NCI-H1417 treated with DMSO at 0.1 percent for 48 hours (cell line): ENCODE results near the gene VASP.

Experiments used
- DNase-seq: peaks from one replicate; lab custom pipeline; 2025; lab: John Stamatoyannopoulos, UW

VASP gene

DNA sequence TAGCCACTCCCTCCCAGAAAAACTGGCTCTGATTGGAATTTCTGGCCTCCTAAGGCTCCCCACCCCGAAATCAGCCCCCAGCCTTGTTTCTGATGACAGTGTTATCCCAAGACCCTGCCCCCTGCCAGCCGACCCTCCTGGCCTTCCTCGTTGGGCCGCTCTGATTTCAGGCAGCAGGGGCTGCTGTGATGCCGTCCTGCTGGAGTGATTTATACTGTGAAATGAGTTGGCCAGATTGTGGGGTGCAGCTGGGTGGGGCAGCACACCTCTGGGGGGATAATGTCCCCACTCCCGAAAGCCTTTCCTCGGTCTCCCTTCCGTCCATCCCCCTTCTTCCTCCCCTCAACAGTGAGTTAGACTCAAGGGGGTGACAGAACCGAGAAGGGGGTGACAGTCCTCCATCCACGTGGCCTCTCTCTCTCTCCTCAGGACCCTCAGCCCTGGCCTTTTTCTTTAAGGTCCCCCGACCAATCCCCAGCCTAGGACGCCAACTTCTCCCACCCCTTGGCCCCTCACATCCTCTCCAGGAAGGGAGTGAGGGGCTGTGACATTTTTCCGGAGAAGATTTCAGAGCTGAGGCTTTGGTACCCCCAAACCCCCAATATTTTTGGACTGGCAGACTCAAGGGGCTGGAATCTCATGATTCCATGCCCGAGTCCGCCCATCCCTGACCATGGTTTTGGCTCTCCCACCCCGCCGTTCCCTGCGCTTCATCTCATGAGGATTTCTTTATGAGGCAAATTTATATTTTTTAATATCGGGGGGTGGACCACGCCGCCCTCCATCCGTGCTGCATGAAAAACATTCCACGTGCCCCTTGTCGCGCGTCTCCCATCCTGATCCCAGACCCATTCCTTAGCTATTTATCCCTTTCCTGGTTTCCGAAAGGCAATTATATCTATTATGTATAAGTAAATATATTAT is 33.3 kb upstream of the VASP start:
- no peak for DNase-seq

DNA sequence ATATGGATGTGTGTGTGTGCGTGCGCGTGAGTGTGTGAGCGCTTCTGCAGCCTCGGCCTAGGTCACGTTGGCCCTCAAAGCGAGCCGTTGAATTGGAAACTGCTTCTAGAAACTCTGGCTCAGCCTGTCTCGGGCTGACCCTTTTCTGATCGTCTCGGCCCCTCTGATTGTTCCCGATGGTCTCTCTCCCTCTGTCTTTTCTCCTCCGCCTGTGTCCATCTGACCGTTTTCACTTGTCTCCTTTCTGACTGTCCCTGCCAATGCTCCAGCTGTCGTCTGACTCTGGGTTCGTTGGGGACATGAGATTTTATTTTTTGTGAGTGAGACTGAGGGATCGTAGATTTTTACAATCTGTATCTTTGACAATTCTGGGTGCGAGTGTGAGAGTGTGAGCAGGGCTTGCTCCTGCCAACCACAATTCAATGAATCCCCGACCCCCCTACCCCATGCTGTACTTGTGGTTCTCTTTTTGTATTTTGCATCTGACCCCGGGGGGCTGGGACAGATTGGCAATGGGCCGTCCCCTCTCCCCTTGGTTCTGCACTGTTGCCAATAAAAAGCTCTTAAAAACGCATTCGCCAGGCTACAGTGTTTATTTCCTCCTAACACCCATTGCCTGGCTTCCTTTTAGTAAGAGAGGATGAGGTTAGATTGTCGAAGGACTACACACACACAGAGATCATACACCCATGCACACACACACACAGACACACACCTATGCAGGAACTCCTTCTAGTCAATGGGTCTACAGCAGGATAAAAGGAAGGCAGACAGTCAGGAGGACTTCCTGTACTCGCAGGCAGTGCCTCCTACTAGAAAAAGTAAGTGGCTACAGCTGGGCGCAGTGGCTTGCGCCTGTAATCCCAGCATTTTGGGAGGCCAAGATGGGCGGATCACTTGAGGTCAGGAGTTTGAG is 32.4 kb upstream of the VASP start:
- no peak for DNase-seq

DNA sequence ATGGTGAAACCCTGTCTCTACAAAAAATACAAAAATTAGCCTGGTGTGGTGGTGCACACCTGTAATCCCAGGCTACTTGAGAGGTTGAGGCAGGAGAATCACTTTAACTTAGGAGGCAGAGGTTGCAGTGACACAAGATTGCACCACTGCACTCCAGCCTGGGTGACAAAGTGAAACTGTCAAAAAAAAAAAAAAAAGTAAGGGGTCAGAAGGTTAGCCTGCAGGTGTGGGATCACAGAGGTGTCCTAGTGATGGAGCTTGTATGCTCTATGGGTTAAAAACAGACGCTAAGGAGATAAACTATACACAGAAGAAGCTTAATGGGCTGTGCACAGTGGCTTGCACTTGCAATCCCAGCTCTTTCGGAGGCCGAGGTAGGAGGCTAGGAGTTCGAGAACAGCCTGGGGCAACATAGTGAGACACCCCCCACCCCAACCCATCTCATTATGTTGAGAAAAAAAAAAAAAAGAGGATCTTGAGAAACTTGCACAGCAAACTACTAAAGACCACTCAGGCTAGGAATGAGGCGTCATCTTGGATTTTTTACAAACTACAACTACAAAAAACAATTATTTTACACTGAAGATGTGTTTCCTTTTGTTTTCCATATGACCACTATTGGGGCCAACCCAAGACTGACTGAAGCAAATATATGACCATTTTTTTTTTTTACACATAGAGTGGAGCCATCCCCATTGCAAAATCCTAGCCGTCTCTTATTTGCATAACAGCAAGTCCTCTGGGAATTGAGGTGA is 31.6 kb upstream of the VASP start:
- DNase-seq = no peak

DNA sequence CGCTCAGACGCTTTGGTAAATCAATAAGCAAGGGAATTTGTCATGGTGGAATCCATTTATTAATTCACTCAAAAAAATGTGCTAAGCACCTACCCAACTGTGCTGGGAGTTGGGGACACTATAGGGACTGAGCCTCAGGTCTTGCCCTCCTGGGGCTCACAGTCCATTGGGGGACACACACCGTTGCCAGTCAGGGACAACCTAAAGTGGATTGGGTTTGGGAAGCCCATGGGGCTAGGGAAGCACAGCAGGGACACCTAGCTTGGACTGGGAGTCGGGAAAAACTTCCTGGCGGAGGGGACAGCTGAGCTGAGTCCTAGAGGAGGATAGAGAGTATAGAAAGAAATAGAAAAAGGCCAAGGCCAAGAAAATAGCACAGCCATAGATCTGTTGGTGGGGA is 31.0 kb upstream of the VASP start:
- DNase-seq = no peak

DNA sequence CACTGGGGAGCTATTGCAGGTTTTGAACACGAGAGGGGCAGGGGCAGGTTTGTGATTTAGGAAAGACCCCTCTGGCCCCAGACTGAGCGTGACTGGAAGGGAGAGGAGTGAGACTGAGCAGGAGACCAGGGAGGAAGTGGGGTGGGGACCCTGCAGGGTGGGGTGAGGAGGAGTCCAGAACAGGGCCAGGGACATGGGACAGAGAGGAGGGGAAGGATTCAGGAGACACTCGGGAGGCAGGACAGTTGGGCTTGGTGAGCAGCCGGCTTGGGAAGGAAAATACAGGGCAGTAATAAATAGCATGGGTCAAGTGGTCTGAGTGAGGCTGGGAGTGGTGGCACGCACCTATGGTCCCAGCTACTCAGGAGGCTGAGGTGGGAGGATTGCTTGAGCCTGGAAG is 30.1 kb upstream of the VASP start:
- no peak for DNase-seq

DNA sequence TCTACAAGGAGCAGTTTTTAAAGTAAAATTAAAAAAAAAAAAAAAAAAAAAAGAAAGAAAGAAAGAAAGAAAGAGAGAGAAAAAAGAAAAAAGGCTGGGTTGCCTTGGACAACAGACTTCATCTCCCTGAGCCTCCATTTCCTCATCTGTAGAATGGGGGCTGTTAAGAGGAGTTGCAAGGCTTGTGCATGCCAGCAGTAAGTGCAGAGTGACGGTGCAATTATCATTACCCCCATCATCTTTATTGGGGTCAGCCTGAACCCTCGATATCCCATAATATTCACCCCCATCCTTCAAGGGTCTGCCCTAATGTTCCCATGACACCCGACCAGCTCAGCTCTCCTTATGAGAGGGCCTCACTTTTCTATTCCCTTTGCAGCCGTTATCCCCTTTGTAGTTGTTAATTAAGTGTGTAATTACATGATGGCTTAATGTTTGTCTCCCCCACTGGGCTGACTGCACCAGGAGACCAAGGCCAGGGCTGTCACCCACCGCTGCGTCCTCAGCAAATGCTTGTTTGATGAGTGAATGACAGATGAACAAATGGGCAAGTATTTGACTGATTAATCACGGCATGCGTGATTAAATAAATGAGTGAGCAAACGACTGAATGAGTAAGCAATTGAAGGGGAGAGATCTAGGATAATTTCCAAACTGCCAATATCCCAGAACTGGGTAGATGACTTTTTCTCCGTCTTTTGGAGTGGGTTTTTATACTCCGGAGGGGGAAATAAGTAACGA is 29.4 kb upstream of the VASP start:
- DNase-seq = peak; percentile 62

DNA sequence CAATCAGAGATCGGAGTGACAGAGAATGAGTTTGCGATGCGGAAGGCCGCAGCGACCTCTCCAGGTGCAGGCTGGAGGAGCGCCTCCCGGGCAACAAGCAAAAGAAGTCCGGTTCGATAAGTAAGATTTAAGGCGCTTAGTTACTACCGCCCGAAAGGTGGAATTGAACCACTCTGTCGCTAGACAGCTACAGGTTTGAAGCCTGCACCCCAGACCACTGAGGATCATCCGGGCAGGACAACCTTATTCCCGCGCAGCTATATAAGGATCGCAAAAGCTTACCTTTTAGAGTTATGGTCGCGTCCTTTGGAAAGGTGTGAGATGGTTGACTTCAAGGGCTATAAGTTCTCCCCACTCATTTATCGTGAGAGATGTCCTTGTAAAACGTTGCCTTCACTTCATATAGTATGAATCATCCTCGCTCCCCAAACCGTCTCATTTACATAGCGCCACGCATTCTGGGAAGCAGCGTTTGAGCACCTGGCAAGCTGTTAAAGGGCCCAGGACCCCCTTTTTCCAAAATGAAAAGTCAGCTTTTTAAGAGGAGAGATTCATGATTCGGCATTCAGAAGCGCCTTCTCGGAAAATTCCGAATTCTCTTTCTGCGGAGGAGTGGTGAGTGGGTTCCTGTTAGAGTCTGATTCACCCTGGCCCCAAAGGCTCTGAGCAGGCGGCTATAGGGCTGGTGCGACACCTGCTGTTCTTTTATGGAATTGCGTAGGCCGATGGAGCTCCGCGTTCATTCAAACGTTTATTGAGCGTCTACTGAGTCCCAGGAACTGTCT is 28.6 kb upstream of the VASP start:
- peak; percentile 83 for DNase-seq

DNA sequence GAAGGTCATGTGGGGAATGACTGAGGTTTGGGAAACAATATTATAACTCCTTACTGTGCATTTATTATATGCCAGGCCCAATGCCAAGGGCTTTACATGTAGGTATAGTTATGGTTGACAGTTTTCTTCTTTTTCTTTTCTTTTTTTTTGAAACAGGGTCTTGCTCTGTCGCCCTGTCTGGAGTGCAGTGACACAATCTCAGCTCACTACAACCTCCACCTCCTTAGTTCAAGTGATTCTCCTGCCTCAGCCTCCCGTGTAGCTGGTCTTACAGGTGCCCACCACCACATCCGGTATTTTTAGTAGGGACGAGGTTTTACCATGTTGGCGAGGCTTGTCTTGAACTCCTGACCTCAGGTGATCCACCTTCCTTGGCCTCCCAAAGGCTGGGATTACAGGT is 24.2 kb upstream of the VASP start:
- DNase-seq = no peak

DNA sequence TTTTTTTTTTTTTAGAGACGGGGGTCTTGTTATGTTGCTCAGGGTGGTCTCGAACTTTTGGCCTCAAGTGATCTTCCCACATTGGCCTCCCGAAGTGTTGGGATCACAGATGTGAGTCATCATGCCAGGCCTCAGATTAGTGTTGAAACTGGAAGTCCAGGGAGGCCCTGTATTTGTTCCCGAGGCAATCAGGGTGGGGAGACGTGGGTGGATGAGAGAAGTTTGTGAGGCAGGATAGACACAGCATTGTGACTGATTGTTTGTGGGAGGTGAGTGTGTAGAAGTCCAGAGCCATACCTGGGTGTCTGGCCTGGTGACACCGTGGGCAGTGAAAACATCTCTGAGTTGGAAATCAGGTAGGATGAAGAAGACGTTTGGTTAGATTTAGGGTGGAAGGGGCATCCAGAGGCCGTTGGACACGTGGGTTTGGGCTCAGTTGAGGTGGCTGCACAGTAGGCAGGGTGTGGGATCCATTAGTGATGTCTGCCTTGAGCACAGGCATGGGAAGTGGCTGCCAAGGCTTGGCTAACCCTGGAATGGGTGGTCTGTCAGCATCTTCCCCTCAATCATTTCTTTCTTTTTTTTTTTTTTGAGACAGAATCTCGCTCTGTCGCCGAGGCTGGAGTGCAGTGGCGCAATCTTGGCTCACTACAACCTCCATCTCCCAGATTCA is 22.9 kb upstream of the VASP start:
- DNase-seq = no peak

DNA sequence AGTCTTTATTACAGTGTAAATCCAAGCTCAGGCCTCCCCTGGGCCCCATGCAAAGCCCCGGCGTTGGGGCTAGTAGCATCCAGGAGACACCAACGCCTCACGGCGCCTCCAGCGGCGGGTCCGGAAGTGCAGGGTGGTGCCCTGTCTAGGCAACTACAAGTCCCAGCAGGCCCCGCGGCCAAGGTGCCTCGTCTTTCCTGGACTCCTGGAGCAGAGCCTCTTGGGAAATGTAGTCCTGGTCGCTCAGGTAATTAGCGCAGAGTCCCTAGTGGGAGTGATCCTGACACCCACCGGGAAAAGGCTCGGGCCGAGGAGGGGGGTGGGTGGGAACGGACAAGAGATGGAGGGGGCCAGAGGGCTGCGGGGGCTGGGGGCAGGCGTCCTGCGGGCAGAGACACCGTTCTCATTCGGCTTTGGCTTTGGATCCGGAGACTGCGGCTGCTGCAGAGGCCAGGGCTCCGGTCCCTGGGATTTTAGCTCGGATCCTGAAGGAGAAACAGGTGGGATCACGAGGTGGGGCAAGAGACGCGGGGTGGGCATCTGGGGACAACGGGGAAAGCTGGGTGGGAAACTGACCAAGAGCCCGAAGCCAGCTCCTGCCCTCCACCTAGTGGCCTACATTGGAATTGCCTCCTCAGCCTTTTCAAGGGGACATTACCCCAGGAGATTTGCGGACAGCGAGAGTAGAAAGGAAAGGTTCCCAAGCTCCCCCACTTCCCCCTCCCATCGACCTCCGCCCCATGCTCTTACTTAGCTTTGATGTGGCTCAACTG is 21.8 kb upstream of the VASP start:
- peak; percentile 35 for DNase-seq

DNA sequence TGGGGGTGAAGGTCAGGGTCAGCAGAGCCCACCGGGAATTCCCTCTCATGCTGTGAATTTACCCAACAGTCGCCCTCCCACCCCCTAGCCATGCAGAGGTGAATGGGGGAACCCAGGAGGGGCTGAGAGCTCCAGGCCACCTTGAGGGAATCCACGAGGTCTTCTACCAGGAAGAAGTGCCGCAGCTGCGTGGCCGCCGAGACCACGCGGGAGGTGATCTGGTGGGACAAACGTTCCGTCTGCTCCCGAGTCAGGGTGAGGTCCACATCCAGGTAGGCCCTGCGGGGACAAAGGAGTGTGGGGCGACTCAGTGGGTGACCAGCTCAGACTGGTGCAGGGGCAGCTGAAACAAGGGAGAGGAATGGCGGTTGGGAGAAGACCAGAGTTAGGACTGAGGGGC is 18.6 kb upstream of the VASP start:
- DNase-seq = no peak

DNA sequence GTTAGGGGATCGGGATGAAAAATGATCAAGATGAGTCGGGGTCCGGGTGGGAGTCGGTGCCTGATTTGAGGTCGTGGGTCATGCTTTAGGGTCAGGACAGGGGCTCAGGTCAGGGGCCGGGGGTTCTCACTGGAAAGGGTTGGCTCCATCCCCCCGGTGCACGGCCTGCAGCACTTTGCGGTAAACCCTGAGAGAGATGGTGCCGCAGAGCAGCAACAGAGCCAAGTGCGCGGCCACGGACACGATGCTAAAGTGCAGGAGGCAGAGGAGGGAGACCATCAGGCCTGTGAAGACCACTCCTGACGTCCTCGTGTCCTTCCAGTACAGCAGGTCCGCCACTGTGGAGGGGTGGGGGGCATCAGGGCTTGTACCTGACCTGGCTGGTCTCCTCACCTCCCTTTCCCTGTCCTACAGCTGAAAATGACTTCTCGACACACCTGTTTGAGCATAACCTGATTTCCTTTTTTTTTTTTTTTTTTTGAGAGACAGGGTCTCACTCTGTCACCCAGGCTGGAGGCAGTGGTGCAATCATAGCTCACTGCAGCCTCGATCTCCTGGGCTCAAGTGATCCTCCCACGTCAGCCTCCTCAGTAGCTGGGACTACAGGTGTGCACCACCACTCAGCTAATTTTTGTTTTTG is 17.9 kb upstream of the VASP start:
- no peak for DNase-seq

DNA sequence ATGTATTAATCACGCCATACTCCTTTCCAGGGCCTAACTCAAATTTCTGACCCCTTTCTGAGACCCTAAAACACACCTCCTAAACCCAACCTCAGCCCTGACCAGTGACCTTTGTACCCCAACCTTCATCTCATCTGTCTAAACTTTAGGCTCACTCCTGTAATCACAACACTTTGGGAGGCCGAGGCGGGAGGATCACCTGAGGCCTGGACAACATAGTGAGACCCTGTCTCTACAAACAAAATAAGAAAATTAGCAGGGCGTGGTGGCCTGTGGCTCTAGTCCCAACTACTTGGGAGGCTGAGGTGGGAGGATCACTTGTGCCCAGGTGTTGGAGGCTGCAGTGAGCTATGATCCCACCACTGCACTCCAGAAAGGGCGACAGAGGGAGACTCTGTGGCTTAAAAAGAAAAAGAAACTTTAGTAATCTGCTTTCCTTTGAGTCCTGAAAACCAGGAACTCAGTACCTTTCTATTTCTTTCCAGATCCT is 15.1 kb upstream of the VASP start:
- DNase-seq = no peak

DNA sequence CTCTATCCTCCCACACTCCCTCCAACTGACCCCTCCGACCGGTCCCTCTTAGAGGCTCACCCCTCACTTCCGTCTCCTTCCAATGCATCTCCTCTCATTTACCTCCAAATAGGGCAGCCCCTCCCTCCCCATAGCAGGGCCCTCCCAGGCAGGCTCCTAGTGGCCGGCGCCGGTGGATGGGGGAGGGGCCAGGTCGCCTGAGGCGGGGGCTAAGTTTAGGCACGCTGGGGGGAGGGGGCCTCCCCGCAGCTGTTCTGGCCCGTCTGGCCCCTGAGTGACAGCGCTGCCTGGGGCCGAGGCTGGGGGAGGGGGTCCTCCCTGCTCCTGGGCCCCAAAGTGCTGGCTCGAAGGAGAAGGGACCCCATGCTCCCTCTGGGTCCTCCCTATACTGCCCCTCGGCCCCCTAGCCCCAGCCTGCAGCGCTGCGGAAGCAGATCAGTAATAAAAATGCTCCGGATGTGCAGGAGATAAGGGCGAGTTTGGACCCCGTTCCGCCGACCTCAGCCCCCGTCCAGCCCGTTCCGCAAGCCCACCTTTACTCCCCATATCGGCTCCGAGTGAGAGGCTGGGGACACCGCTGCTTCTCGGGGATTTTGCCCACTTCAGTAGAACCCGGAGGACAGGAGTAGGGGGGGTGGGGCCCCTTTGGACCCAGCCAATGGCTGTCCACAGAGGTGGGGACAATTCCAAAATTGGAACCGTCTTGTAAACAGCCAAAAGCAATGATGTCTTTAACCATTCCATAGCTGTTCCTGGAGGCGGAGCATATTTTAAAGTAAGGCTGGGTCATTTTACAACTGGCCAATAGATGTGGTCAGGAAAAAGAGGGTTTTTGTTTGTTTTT is 14.4 kb upstream of the VASP start:
- no peak for DNase-seq

DNA sequence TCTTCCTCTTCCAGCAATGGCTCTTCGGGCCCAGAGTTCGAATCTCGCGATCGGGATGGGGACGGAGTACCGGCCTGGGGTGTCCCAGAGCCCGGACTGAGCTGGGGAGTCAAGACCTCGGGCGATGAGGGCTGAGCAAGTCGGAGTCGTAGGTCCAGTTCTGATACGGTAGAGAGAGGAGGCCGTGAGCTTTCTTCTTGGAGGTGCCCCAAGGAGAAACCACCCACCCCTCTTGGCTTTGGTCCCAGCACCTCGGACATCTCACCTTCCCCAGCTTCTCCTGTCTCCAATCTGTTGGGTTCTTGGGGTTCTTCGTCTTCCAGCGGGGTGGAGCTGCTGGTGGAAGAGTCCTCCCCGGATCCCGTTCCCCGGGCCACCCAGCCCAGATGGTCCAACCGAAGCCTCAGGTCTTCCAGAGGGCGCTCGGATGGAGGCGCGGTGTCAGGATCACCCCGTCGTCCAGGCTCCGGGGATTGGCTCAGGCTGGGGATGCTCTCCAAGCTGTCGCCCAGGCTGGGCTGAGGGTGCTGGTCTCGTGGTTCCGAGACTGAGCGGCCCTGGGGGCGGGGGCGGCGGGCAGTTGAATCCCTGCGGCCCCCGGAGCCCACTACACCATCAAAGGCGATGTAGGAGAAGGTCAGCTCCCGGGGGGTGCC is 12.9 kb upstream of the VASP start:
- DNase-seq = no peak

DNA sequence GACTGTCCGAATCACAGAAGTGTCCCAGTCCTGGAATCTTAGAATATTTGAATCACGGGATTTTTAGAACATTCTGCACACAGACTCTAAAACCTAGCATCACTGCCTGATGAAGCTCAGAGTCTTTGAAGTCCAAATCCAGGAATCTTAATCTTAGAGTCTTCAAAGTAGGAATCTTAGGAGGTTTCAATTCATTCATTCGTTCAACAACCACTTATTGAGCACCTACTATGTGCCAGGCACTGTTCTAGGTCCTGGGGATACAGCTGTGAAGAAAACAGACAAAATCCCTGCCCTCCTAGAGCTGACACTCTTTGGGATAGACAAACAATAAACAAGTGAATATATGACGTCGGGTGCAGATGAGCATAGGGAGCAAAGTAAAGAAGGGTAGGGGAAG is 12.1 kb upstream of the VASP start:
- no peak for DNase-seq

DNA sequence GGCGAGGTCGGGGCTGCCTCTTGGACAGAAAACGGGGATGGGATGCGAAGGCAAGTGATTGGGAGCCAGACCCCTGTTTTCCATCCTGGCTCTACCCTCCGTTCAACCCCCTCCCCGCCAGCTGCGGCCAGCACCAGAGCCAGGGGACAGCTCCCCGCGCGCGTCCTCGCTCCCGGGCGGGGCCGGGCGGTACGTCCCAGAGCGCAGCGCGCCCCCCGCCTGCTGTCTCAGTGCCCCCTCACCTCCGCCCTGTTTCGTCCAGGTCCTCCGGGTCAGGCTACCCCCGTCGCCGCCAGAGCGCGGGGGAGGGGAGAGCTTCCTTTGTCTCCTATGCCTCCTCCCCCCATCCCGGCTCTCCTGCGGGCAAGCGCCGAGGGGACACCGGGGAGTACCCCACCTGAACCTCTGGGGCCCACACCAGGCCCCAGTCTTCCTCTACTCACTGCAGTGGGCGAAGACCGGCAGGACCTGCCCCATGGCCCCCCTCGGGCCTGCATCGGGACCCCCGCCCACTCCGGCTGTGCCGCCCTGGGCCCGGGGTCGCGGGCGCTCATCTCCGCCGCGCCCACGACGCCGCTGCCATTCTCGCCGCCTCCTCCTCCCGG is 10.8 kb upstream of the VASP start:
- no peak for DNase-seq
